ENCODE data around the gene MMP15. TPM values are rescaled to one million over a fixed set of nuclear protein-coding genes. Genes with fewer than 3 reads are reported as not detected.

The MMP15 gene
- total and polyA plus RNA-seq, 2 of the 13 experiments (the other 11 are each of a cell fraction or from before 2014, with no cell fraction given), result 35.2 to 44.9 TPM

- DNase-seq (ENCODE audit: low spot score) (no peak), FAIRE-seq (no peak), ATAC-seq (no peak)
- in situ Hi-C loops (cut with HindIII; ENCODE audit: extremely low pct_ligation_motif_present, low pct_unique_long_range_greater_than_20kb) (no loop called here), intact Hi-C loops (cut with micrococcal nuclease; ENCODE audit: unreplicated experiment) (no loop called here)
- no peak overlapping the region for H2AFZ ChIP-seq (ENCODE audit: low read length)
- BruUV-seq (replicated peaks), result no TSS peak
- peaks cover 21% of the 10 kb centered on the region for H3K4me1 ChIP-seq (ENCODE audit: insufficient read depth, low read length)
- peaks cover 6 to 8% of the 10 kb centered on the region in 2 experiments for H3K36me3 ChIP-seq (replicated peaks in 1 of 2; ENCODE audit: control insufficient read depth in 1 of 2, insufficient read depth in 2 of 2, low read length in 2 of 2)
- H3K27ac ChIP-seq (ENCODE audit: extremely low read length, insufficient read depth, low read length), result no peak overlapping the region
- POLR2A ChIA-PET, result interaction anchor here (0.9 to 2.3 kb wide), 2 partner anchors 16 to 24 kb away, joined by 3 to 7 read pairs; no protein-coding TSS in a partner anchor
- WGBS (ENCODE audit: low lambda C conversion rate), result 55% methylated on average over 13 of the region's 13 CpGs
- H4K20me1 ChIP-seq (ENCODE audit: insufficient read depth, low read length), result no peaks in the 10 kb centered on the region
- H3K9me3 ChIP-seq (ENCODE audit: low read length), result no peaks in the 10 kb centered on the region
- CTCF ChIA-PET (ENCODE audit: low intra/inter-chr PET ratio, low total read pairs), result no interaction called here
- H3K27me3 ChIP-seq (ENCODE audit: control insufficient read depth in 1 of 2, insufficient read depth in 2 of 2, low read length in 2 of 2), result peaks cover 3 to 13% of the 10 kb centered on the region in 2 experiments; a peak in 2 of 5 replicates
- H3K4me3 ChIP-seq (replicated peaks in 1 of 3; ENCODE audit: insufficient read depth in 1 of 3, low read depth in 2 of 3, low read length in 3 of 3), result no peak overlapping the region
- no peak for TF ChIP-seq ELF1 (CRISPR knock-in tag; IDR thresholded peaks at IDR 0.05)
- 0 out of 2 replicates have a peak, but pooled peaks have one; percentile 28 for TF ChIP-seq ZNF232 (CRISPR knock-in tag; IDR thresholded peaks at IDR 0.05; ENCODE audit: borderline replicate concordance)
- no peak overlapping the region for H3K9ac ChIP-seq (ENCODE audit: insufficient read depth, low read depth, low read length)
- no peaks in the 10 kb centered on the region for H3K79me2 ChIP-seq (ENCODE audit: insufficient read depth, low read length)
- no peak overlapping the region for H3K4me2 ChIP-seq (ENCODE audit: low read depth, low read length)
Measured at GRCh38 chr16:58048494-58049231, 23.1 kb downstream of the MMP15 start.

- peaks cover 3 to 13% of the 10 kb centered on the region in 2 experiments; a peak in 2 of 5 replicates for H3K27me3 ChIP-seq (ENCODE audit: control insufficient read depth in 1 of 2, insufficient read depth in 2 of 2, low read length in 2 of 2)
- no peak overlapping the region for H3K9ac ChIP-seq (ENCODE audit: insufficient read depth, low read depth, low read length)
- H3K9me3 ChIP-seq (ENCODE audit: low read length), result no peaks in the 10 kb centered on the region
- intact Hi-C loops (cut with micrococcal nuclease; ENCODE audit: unreplicated experiment) (no loop called here), in situ Hi-C loops (cut with HindIII; ENCODE audit: extremely low pct_ligation_motif_present, low pct_unique_long_range_greater_than_20kb) (no loop called here)
- peaks cover 21% of the 10 kb centered on the region for H3K4me1 ChIP-seq (ENCODE audit: insufficient read depth, low read length)
- ChIA-PET CTCF (ENCODE audit: low intra/inter-chr PET ratio, low total read pairs) (no interaction called here), POLR2A (interaction anchor here (0.9 to 2.3 kb wide), 2 partner anchors 17 to 25 kb away, joined by 3 to 7 read pairs; no protein-coding TSS in a partner anchor)
- BruUV-seq (replicated peaks), result no TSS peak
- FAIRE-seq, result no peak
- H3K79me2 ChIP-seq (ENCODE audit: insufficient read depth, low read length), result no peaks in the 10 kb centered on the region
- H2AFZ ChIP-seq (ENCODE audit: low read length), result no peak overlapping the region
- no peak for ATAC-seq
- no peak overlapping the region for H3K4me3 ChIP-seq (replicated peaks in 1 of 3; ENCODE audit: insufficient read depth in 1 of 3, low read depth in 2 of 3, low read length in 3 of 3)
- 59% methylated on average over 15 of the region's 17 CpGs for WGBS (ENCODE audit: low lambda C conversion rate)
- TF ChIP-seq ZNF629 (CRISPR knock-in tag; conservative IDR thresholded peaks at IDR 0.05) (peak; percentile 68; the same call in 1 of the 2 replicates), KLF6 (CRISPR knock-in tag; IDR thresholded peaks at IDR 0.05) (no peak)
- no peaks in the 10 kb centered on the region for H4K20me1 ChIP-seq (ENCODE audit: insufficient read depth, low read length)
- no peak for DNase-seq (ENCODE audit: low spot score)
- H3K27ac ChIP-seq (ENCODE audit: extremely low read length, insufficient read depth, low read length), result no peak overlapping the region
- H3K36me3 ChIP-seq (replicated peaks in 1 of 2; ENCODE audit: control insufficient read depth in 1 of 2, insufficient read depth in 2 of 2, low read length in 2 of 2), result no peaks in the 10 kb centered on the region; a peak in 2 of 5 replicates
- H3K4me2 ChIP-seq (ENCODE audit: low read depth, low read length), result no peak overlapping the region
Measured at GRCh38 chr16:58049232-58050185, 24.0 kb downstream of the MMP15 start.

Measured in HepG2 (cell line).